ENCODE data around the gene TRAK1. TPM values are rescaled to one million over a fixed set of nuclear protein-coding genes. Genes with fewer than 3 reads are reported as not detected.

TRAK1 gene
- polyA plus RNA-seq, 1 donor (not counting 4 experiments of a cell fraction or from before 2014, with no cell fraction given), result 58.2 TPM

DNA sequence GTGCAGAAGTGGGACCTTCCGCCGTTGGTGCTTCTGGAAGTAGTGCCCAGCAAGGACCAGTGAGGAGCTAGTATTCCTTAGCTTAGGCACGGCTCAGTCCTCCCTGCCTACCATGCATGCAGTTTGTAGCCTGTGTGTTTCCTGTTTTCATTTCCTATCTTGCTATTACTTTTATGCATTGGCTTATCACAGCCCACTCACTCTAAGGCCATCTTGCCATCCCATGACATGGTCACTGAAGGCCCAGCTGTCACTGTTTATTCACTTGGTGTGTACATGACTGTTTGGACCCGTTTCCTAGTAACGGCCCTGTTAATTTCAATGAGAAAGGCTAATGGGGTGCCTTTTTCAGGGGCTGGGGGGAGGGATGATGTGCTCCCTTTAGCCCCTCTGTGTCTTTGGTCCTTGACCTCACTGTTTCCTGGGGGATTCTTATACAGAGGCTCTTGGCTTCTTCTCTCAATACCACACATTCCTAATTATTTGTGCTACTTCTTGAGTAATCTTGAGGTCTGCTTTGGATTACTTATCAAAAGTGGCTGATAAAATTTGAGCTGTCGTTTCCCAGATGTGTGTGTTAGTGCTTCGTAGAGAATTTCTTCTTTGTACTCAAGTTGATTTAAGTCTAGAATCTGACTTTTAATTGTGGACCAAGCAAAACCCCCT lies 24.5 kb upstream of the TRAK1 start:
- Histone ChIP-seq H3K79me2 (ENCODE audit: control insufficient read depth, insufficient read depth, low read length) (peaks cover 40% of the 10 kb centered on the region), H3K9me3 (ENCODE audit: control insufficient read depth, low read depth, low read length) (no peaks in the 10 kb centered on the region), H3K4me1 (ENCODE audit: control insufficient read depth, extremely low read depth, insufficient read depth, low read length) (peaks cover 58% of the 10 kb centered on the region), H3K4me2 (ENCODE audit: control insufficient read depth, extremely low read depth, insufficient read depth, low read depth, low read length) (no peak overlapping the region), H3K9ac (ENCODE audit: control insufficient read depth, extremely low read depth, insufficient read depth, low read length) (no peak overlapping the region), H3K4me3 (ENCODE audit: control insufficient read depth in 2 of 3, extremely low read depth in 1 of 3, insufficient read depth in 2 of 3, low read depth in 1 of 3, low read length in 3 of 3) (no peak overlapping the region), H3K27me3 (ENCODE audit: control insufficient read depth, extremely low read depth, insufficient read depth, low read length) (no peaks in the 10 kb centered on the region), H4K20me1 (ENCODE audit: control insufficient read depth, extremely low read depth, insufficient read depth, low read length) (no peaks in the 10 kb centered on the region), H3K36me3 (ENCODE audit: control insufficient read depth in 2 of 2, extremely low read depth in 1 of 2, insufficient read depth in 2 of 2, low read length in 2 of 2) (no peaks in the 10 kb centered on the region), H3K9me1 (ENCODE audit: control insufficient read depth, extremely low read depth, insufficient read depth, low read length) (no peaks in the 10 kb centered on the region), H2AFZ (ENCODE audit: control insufficient read depth, low read length) (no peak overlapping the region), H3K27ac (ENCODE audit: control insufficient read depth, insufficient read depth, low read length) (peak overlapping the region; percentile 65)
- dilution Hi-C loops (cut with MboI; ENCODE audit: extremely low pct_ligation_motif_present, low sequenced_read_pairs), result no loop called here
- FAIRE-seq (no peak), DNase-seq (ENCODE audit: low read depth, low spot score) (no peak)
- no peak for TF ChIP-seq EZH2 (IDR thresholded peaks at IDR 0.05; ENCODE audit: low read length)
- TF ChIP-seq, protein P1, sequence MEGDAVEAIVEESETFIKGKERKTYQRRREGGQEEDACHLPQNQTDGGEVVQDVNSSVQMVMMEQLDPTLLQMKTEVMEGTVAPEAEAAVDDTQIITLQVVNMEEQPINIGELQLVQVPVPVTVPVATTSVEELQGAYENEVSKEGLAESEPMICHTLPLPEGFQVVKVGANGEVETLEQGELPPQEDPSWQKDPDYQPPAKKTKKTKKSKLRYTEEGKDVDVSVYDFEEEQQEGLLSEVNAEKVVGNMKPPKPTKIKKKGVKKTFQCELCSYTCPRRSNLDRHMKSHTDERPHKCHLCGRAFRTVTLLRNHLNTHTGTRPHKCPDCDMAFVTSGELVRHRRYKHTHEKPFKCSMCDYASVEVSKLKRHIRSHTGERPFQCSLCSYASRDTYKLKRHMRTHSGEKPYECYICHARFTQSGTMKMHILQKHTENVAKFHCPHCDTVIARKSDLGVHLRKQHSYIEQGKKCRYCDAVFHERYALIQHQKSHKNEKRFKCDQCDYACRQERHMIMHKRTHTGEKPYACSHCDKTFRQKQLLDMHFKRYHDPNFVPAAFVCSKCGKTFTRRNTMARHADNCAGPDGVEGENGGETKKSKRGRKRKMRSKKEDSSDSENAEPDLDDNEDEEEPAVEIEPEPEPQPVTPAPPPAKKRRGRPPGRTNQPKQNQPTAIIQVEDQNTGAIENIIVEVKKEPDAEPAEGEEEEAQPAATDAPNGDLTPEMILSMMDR (optimal IDR thresholded peaks at IDR 0.05 in 1 of 3, IDR thresholded peaks at IDR 0.05 in 1 of 3, conservative IDR thresholded peaks at IDR 0.05 in 1 of 3; ENCODE audit: extremely low read depth in 1 of 3, insufficient read depth in 2 of 3, low read length in 3 of 3), result no peak

DNA sequence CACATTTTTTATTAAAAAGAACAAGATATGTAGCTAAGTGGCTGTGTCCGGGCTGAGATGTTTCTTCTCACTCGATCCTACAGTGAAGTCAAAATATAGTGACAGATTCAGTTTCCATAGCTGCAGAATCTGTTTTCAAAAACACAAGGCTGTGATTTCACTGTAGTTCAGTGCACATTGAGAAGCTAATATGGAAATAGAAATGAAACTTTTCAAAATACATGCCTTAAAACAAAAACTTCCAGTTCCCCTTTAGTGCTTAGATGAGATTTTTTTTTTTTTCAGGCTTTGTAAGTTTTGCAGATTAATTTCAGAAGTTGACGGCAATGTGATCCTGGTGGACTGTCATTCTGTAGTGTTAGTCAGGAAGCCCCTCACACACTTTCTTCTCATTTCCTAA lies 23.8 kb upstream of the TRAK1 start:
- Histone ChIP-seq H3K79me2 (ENCODE audit: control insufficient read depth, insufficient read depth, low read length) (peaks cover 40% of the 10 kb centered on the region), H3K36me3 (ENCODE audit: control insufficient read depth in 2 of 2, extremely low read depth in 1 of 2, insufficient read depth in 2 of 2, low read length in 2 of 2) (no peaks in the 10 kb centered on the region), H4K20me1 (ENCODE audit: control insufficient read depth, extremely low read depth, insufficient read depth, low read length) (no peaks in the 10 kb centered on the region), H3K9me1 (ENCODE audit: control insufficient read depth, extremely low read depth, insufficient read depth, low read length) (no peaks in the 10 kb centered on the region), H3K4me1 (ENCODE audit: control insufficient read depth, extremely low read depth, insufficient read depth, low read length) (peaks cover 58% of the 10 kb centered on the region), H3K4me3 (ENCODE audit: control insufficient read depth in 2 of 3, extremely low read depth in 1 of 3, insufficient read depth in 2 of 3, low read depth in 1 of 3, low read length in 3 of 3) (no peak overlapping the region), H3K27ac (ENCODE audit: control insufficient read depth, insufficient read depth, low read length) (peak overlapping the region; percentile 65), H3K27me3 (ENCODE audit: control insufficient read depth, extremely low read depth, insufficient read depth, low read length) (no peaks in the 10 kb centered on the region), H2AFZ (ENCODE audit: control insufficient read depth, low read length) (no peak overlapping the region), H3K4me2 (ENCODE audit: control insufficient read depth, extremely low read depth, insufficient read depth, low read depth, low read length) (no peak overlapping the region), H3K9ac (ENCODE audit: control insufficient read depth, extremely low read depth, insufficient read depth, low read length) (peak overlapping the region; percentile 22), H3K9me3 (ENCODE audit: control insufficient read depth, low read depth, low read length) (no peaks in the 10 kb centered on the region)
- dilution Hi-C loops (cut with MboI; ENCODE audit: extremely low pct_ligation_motif_present, low sequenced_read_pairs), result no loop called here
- TF ChIP-seq, protein P1 (optimal IDR thresholded peaks at IDR 0.05 in 1 of 3, IDR thresholded peaks at IDR 0.05 in 1 of 3, conservative IDR thresholded peaks at IDR 0.05 in 1 of 3; ENCODE audit: extremely low read depth in 1 of 3, insufficient read depth in 2 of 3, low read length in 3 of 3), result no peak
- TF ChIP-seq EZH2 (IDR thresholded peaks at IDR 0.05; ENCODE audit: low read length), result no peak
- FAIRE-seq (no peak), DNase-seq (ENCODE audit: low read depth, low spot score) (no peak)
